ENCODE measurements around the gene ZBTB20. TPM values are rescaled to one million over a fixed set of nuclear protein-coding genes. Genes with fewer than 3 reads are reported as not detected.

Gene ZBTB20
- total RNA-seq, 1 experiment from 2014 or later, result 12.8 TPM

DNA sequence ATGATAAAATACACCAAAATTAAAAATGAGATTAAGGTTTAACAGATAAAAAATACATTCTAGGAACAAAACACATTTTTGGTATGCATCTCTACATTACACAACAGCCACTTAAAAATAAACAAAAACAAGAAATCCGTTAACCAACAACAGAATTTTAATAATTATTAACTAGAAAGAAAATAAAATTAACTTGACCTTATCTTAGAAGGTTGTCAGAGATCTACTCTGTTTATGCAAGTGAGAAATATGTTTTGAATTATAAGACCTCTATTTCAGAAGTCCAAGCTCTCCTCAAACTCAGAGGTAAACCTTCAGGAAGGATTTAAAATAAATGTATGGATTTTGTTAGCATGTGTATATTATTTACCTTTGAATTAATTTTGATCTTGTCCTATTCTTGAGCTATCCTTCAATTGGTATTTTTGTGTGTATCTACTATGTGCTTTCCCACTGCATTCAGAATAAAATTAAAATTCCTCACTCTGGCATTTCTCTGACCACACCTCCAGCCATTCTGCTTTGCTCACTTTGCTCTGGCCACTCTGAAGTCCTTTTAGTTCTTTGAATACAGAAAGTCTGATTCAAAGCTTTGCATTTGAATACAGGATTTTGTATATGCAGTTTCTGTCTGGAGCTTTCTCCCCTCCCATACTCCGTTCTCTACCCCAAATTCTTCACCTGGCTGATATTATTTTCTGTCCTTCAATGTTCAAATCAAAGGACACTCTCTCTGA is 352.0 kb downstream of the ZBTB20 start:
- TF ChIP-seq, protein P1, sequence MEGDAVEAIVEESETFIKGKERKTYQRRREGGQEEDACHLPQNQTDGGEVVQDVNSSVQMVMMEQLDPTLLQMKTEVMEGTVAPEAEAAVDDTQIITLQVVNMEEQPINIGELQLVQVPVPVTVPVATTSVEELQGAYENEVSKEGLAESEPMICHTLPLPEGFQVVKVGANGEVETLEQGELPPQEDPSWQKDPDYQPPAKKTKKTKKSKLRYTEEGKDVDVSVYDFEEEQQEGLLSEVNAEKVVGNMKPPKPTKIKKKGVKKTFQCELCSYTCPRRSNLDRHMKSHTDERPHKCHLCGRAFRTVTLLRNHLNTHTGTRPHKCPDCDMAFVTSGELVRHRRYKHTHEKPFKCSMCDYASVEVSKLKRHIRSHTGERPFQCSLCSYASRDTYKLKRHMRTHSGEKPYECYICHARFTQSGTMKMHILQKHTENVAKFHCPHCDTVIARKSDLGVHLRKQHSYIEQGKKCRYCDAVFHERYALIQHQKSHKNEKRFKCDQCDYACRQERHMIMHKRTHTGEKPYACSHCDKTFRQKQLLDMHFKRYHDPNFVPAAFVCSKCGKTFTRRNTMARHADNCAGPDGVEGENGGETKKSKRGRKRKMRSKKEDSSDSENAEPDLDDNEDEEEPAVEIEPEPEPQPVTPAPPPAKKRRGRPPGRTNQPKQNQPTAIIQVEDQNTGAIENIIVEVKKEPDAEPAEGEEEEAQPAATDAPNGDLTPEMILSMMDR (IDR thresholded peaks at IDR 0.05; ENCODE audit: insufficient read depth in 1 of 2, low read depth in 1 of 2, low read length in 1 of 2, severe bottlenecking in 1 of 2, unreplicated experiment in 1 of 2), result no peak
- no TSS peak for BruUV-seq (replicated peaks)
- H3K9me3 Mint-ChIP-seq (ENCODE audit: unreplicated experiment), result no peaks in the 10 kb centered on the region
- no peak overlapping the region for H3K4me3 Mint-ChIP-seq (ENCODE audit: unreplicated experiment)
- ChIA-PET CTCF (no interaction called here), POLR2A (no interaction called here)
- H3K4me1 Mint-ChIP-seq (ENCODE audit: low read depth, unreplicated experiment), result no peaks in the 10 kb centered on the region
- Histone ChIP-seq H3K9me3 (no peaks in the 10 kb centered on the region), H3K4me1 (peaks cover 17% of the 10 kb centered on the region), H3K4me3 (ENCODE audit: low read depth, low read length) (no peak overlapping the region), H3K36me3 (ENCODE audit: control insufficient read depth, insufficient read depth, low read length) (no peaks in the 10 kb centered on the region), H3K27me3 (replicated peaks; ENCODE audit: control insufficient read depth, insufficient read depth, low read length) (no peaks in the 10 kb centered on the region)
- no peak overlapping the region for H3K27ac Mint-ChIP-seq (ENCODE audit: unreplicated experiment)
- intact Hi-C loops (cut with micrococcal nuclease; ENCODE audit: unreplicated experiment), result no loop called here
- no peaks in the 10 kb centered on the region for H3K36me3 Mint-ChIP-seq (ENCODE audit: insufficient read depth, unreplicated experiment)
- DNase-seq, result no peak
- no peaks in the 10 kb centered on the region for H3K27me3 Mint-ChIP-seq (ENCODE audit: insufficient read depth, unreplicated experiment)

DNA sequence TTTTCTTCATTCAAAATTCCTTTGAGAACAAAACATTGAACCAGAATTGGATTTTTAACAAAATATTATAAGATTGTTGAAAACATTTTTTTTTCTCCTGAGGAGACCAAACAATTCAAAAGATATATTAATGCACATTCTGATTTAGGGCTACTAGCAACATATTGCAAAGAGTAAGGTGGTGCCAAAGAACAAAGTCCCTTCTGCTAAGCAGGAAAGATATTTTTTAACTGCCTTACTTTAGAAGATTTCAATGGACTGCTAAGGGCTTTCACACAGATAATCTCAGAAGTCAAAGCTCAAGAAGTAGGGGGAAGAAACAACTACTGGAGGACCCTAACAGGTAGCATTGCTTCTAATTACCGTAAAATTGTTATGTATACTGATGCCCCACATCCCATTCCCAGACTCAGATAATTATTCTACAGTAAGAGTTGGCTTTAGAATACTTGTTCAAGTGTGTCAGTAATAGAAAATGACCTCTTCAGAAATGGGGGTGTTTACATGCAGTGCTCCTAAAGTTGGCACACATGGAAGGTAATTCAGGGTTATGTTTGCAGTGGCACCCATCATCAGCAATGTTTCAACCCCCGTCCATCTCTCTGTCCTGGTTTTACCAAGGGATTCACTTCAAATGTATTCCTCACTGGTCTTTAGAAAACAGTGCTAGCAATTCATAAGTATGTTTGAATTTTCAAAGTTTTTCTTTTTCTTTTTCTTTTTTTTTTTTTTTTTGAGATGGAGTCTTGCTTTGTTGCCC is 354.7 kb downstream of the ZBTB20 start:
- Mint-ChIP-seq H3K4me3 (ENCODE audit: unreplicated experiment) (no peak overlapping the region), H3K27me3 (ENCODE audit: insufficient read depth, unreplicated experiment) (no peaks in the 10 kb centered on the region)

DNA sequence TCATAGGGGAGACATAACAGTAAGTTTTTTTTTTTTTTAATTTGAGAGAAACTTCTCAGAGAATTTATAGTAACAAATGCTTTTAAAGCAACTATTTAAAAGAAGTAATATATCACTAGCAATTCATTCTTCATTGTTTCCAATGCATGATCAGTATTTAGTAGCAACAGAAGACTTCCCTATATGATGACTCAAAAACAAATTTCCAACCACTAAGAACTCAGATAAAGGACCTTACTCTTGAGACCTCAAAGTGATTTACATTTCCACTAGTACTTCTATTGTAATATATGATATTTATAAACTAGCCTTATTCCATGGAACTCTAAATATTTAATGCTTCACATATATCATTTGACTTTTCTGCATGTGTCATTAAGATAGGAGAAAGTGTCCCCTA is 356.3 kb downstream of the ZBTB20 start:
- H3K27me3 Mint-ChIP-seq (ENCODE audit: insufficient read depth, unreplicated experiment), result no peaks in the 10 kb centered on the region
- H3K36me3 Mint-ChIP-seq (ENCODE audit: insufficient read depth, unreplicated experiment), result no peaks in the 10 kb centered on the region
- H3K4me1 Mint-ChIP-seq (ENCODE audit: low read depth, unreplicated experiment), result no peaks in the 10 kb centered on the region
- ChIA-PET POLR2A (interaction anchor here (0.6 kb wide), 1 partner anchor 47 kb away, joined by 3 read pairs; no protein-coding TSS in a partner anchor), CTCF (no interaction called here)
- Histone ChIP-seq H3K27me3 (replicated peaks; ENCODE audit: control insufficient read depth, insufficient read depth, low read length) (no peaks in the 10 kb centered on the region), H3K4me1 (peaks cover 17% of the 10 kb centered on the region), H3K36me3 (ENCODE audit: control insufficient read depth, insufficient read depth, low read length) (no peaks in the 10 kb centered on the region), H3K4me3 (ENCODE audit: low read depth, low read length) (no peak overlapping the region), H3K9me3 (no peaks in the 10 kb centered on the region)
- no peak overlapping the region for H3K4me3 Mint-ChIP-seq (ENCODE audit: unreplicated experiment)
- no peak for DNase-seq
- no peak overlapping the region for H3K27ac Mint-ChIP-seq (ENCODE audit: unreplicated experiment)
- BruUV-seq (replicated peaks), result no TSS peak
- H3K9me3 Mint-ChIP-seq (ENCODE audit: unreplicated experiment), result no peaks in the 10 kb centered on the region
- TF ChIP-seq, protein P1 (IDR thresholded peaks at IDR 0.05; ENCODE audit: insufficient read depth in 1 of 2, low read depth in 1 of 2, low read length in 1 of 2, severe bottlenecking in 1 of 2, unreplicated experiment in 1 of 2), result no peak
- intact Hi-C loops (cut with micrococcal nuclease; ENCODE audit: unreplicated experiment), result no loop called here

More for the DNA sequence above, 354.7 kb downstream of the ZBTB20 start:
- H3K27me3 ChIP-seq (replicated peaks; ENCODE audit: control insufficient read depth, insufficient read depth, low read length), result no peaks in the 10 kb centered on the region
- no peaks in the 10 kb centered on the region for H3K9me3 Mint-ChIP-seq (ENCODE audit: unreplicated experiment)
- H3K9me3 ChIP-seq, result no peaks in the 10 kb centered on the region
- no peak overlapping the region for H3K4me3 ChIP-seq (ENCODE audit: low read depth, low read length)
- no peaks in the 10 kb centered on the region for H3K36me3 ChIP-seq (ENCODE audit: control insufficient read depth, insufficient read depth, low read length)
- peaks cover 17% of the 10 kb centered on the region for H3K4me1 ChIP-seq
- BruUV-seq (replicated peaks), result no TSS peak
- no peak overlapping the region for H3K27ac Mint-ChIP-seq (ENCODE audit: unreplicated experiment)
- no peak for DNase-seq
- no peaks in the 10 kb centered on the region for H3K4me1 Mint-ChIP-seq (ENCODE audit: low read depth, unreplicated experiment)
- ChIA-PET CTCF (no interaction called here), POLR2A (interaction anchor here (0.6 to 0.7 kb wide), 2 partner anchors 73 to 1251 kb away, joined by 3 to 6 read pairs; no protein-coding TSS in a partner anchor)
- TF ChIP-seq, protein P1 (IDR thresholded peaks at IDR 0.05; ENCODE audit: insufficient read depth in 1 of 2, low read depth in 1 of 2, low read length in 1 of 2, severe bottlenecking in 1 of 2, unreplicated experiment in 1 of 2), result no peak
- intact Hi-C loops (cut with micrococcal nuclease; ENCODE audit: unreplicated experiment), result no loop called here
- no peaks in the 10 kb centered on the region for H3K36me3 Mint-ChIP-seq (ENCODE audit: insufficient read depth, unreplicated experiment)

All from Caco-2 (cell line).